Inflammatory macrophage treated with lipopolysaccharide for 1 hour (primary cell): ENCODE measurements around the gene RLBP1.

Experiments
- DNase-seq, 2 donors: peaks; one replicate each; pipeline ENCODE4 v3.0.0-alpha.2; 2020 to 2022

Gene RLBP1

GRCh38 chr15:89205991-89206585 is 15.3 kb downstream of the RLBP1 start:
- DNase-seq = no peak

GRCh38 chr15:89203705-89204273 is 17.6 kb downstream of the RLBP1 start:
- DNase-seq = no peak

- no peak for DNase-seq
These were observed 19.8 kb downstream of the RLBP1 start for GRCh38 chr15:89201465-89202005.

GRCh38 chr15:89200182-89200581 is 21.2 kb downstream of the RLBP1 start:
- DNase-seq = no peak

- no peak for DNase-seq
These were observed 21.6 kb downstream of the RLBP1 start for GRCh38 chr15:89199746-89200145.

GRCh38 chr15:89198934-89199333 is 22.4 kb downstream of the RLBP1 start:
- DNase-seq = no peak

GRCh38 chr15:89198196-89198595 is 23.2 kb downstream of the RLBP1 start:
- no peak for DNase-seq

GRCh38 chr15:89197503-89197971 is 23.8 kb downstream of the RLBP1 start:
- DNase-seq = no peak

- DNase-seq = no peak
These were observed 24.4 kb downstream of the RLBP1 start for GRCh38 chr15:89196994-89197393.

GRCh38 chr15:89196241-89196640 is 25.1 kb downstream of the RLBP1 start:
- DNase-seq = no peak

GRCh38 chr15:89195836-89196235 is 25.5 kb downstream of the RLBP1 start:
- DNase-seq = no peak

- no peak for DNase-seq
These were observed 26.8 kb downstream of the RLBP1 start for GRCh38 chr15:89194608-89195007.

GRCh38 chr15:89192766-89193165 is 28.6 kb downstream of the RLBP1 start:
- no peak for DNase-seq

- DNase-seq = no peak
These were observed 29.2 kb downstream of the RLBP1 start for GRCh38 chr15:89192136-89192535.

- DNase-seq = no peak
These were observed 33.3 kb downstream of the RLBP1 start for GRCh38 chr15:89187986-89188514.

- DNase-seq = no peak
These were observed 33.9 kb downstream of the RLBP1 start for GRCh38 chr15:89187301-89187985.

- no peak for DNase-seq
These were observed 34.6 kb downstream of the RLBP1 start for GRCh38 chr15:89186803-89187202.

GRCh38 chr15:89184886-89185526 is 36.4 kb downstream of the RLBP1 start:
- DNase-seq = no peak

GRCh38 chr15:89184357-89184756 is 37.0 kb downstream of the RLBP1 start:
- DNase-seq = no peak

GRCh38 chr15:89179966-89180875 is 41.2 kb downstream of the RLBP1 start:
- DNase-seq = peak in 1 of 2 donors; percentile 3

- no peak for DNase-seq
These were observed 42.9 kb downstream of the RLBP1 start for GRCh38 chr15:89178307-89178977.
